NCI-H82 (cell line): Measurements from ENCODE around the gene UBTD2.
A peak's percentile ranks its signal among the peaks of the same experiment; 100 is the strongest.
"Not testable (repeated sequence)": the region's sequence is repeated elsewhere in the genome, so short reads cannot be mapped to it uniquely, and the experiment has no call there.

Experiments used
- DNase-seq: peaks from one replicate; lab custom pipeline; 2025; lab: John Stamatoyannopoulos, UW

Gene UBTD2, protein sequence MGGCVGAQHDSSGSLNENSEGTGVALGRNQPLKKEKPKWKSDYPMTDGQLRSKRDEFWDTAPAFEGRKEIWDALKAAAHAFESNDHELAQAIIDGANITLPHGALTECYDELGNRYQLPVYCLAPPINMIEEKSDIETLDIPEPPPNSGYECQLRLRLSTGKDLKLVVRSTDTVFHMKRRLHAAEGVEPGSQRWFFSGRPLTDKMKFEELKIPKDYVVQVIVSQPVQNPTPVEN

GRCh38 chr5:172283020-172283861 is at the start of gene UBTD2:
UBTD2 (minus strand) TSS chr5:172283764; CDS start chr5:172283665, 99 bp downstream.
- DNase-seq = peak; percentile 81

GRCh38 chr5:172326901-172327300 is 43.3 kb upstream of the UBTD2 start:
- not testable (repeated sequence) for DNase-seq

DNA sequence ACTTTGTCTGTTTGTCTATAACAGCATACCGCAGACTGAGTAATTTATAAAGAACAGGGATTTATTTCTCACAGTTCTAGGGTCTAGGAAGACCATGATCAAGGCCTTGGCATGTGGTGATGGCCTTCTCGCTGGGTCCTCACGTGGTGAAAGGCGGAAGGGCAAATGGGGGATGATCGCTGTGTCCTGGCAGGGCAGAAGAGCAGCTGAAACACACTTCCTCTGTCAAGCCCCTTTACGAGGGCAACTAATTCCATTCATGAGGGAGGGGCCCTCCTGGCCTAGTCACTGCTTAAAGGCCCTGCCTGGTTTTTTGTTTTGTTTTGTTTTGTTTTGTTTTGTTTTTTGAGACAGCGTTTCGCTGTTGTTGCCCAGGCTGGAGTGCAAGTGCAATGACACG is 41.9 kb upstream of the UBTD2 start:
- DNase-seq = no peak

DNA sequence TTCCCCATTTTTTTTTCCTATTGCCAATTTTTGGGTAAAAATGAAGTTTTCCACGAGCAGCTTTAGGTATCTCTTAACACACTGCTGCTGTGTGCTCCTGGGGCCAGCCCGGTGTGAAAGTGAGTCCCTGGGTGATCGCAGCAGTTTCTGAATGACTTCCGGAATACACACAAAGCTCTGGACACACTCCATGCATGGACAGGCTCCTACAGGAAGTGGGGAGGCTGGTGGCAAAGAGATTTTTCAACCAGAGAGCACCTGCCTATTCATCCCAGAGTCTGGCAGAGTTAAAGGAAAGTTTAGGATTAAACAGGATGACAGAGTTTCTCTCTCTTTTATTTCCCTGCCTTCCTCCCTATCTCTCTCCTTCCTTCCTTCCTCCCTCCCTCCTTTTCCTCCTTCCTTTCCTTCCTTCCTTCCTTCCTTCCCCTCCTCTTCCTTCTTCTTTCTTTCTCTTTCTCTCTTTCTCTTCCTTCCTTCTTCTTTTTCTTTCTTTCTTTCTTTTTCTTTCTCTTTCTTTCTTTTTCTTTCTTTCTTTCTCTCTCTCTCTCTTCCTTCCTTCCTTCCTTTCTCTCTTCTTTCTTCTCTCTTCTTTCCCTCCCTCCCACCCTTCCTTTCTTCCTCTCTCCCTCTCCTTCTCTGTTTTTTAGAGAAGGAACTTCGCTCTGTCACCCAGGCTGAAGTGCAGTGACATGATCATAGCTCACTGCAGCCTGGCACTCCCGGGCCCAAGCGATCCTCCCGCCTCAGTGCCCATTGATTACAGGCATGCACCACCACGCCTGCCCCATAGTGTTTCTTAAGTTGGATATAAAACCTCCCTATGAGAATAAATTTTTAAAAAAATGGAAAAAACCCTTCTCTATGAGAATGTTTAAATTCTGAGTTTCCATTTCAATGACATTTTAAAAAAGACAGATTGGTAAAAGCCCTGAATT is 38.7 kb upstream of the UBTD2 start:
- DNase-seq = peak; percentile 21

DNA sequence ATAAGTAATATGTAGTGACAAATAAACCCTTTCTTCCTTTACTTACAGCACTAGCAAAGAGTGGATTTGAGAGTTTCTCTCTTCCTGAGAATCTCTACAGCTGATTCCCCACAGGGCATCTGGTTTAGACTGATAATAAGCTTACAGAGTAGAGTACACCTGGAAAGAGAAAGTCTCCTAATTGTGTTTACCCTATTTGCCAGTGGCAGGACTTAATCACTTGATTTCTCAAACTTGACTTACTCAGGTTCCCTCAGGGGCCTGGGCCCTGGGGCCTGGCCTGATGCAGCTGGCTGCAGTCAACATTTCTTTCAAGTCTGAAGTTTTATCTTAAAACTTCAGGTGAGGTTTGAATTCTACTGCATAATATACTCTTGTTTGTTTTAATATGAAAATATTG is 38.0 kb upstream of the UBTD2 start:
- peak; percentile 83 for DNase-seq

GRCh38 chr5:172319708-172320441 is 36.3 kb upstream of the UBTD2 start:
- DNase-seq = no peak

DNA sequence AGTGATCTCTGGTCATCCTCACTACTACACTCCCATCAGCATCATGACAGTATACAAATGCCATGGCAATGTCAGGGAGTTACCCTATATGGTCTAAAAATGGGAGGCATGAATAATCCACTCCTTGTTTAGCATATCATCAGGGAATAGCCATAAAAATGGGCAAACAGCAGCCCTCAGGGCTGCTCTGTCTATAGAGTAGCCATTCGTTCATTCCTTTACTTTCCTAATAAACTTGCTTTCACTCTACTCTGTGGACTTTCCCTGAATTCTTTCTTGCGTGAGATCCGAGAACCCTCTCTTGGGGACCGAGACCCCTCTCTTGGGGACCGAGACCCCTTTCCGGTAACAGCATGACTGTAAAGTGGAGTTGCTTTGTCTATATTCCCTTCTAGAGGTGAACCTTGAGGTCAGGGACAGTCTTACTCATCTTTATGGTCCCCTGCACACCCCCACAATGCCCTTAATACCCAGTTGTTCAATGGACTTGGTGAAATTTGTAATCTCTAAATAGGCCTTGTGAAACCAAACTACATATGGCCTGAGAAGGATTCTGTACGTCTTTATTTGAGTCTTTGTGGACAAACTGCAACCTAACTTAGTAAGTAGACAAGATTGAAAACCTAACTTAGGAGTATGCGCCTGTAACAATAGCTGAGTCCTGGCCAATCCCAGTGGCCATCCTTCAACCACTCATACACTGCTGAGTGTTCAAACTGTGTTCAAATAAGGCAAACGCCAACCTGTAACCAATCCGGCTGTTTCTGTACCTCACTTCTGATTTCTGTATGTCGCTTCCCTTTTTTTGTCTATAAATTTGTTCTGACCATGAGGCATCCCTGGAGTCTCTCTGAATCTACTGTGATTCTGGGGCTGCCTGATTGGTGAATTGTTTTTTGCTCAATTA is 32.3 kb upstream of the UBTD2 start:
- DNase-seq = no peak

DNA sequence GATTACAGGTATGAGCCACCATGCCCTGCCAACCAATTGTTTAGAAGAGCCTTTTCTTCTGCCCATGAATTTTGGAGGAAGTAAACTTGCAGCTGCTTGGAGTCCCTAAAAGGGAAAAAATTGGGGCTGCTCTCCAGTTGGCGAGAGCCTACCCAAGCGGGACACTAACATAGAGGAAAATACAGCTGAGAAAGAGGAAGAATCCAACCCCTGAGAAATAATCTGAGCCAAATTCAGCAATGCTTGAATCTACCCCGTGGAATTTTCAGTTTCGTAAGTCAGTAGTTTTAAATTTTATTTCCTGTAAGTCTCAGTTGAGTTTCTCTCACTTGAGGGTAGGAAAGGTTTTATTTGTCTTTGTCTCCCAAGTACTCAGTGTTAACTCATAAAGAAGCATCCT is 30.4 kb upstream of the UBTD2 start:
- DNase-seq = no peak

DNA sequence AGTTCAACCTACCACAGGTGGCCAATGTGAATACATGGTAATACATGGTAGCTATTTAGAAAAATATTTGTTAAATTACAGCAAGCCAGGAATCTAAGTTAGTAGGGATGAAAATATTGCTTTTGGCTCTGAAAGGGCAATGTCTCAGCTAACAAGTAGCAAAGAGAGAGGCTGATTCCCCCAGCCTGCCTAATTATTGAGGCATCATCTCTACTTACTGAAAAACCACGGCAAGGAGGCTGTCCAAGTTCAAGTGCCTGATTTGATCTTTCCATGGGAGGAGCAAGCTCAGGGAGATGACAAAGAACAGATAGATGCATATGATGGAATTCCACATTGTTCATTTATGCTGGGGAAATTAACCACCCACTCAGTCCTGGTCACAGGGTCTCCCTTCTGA is 28.7 kb upstream of the UBTD2 start:
- DNase-seq = no peak

DNA sequence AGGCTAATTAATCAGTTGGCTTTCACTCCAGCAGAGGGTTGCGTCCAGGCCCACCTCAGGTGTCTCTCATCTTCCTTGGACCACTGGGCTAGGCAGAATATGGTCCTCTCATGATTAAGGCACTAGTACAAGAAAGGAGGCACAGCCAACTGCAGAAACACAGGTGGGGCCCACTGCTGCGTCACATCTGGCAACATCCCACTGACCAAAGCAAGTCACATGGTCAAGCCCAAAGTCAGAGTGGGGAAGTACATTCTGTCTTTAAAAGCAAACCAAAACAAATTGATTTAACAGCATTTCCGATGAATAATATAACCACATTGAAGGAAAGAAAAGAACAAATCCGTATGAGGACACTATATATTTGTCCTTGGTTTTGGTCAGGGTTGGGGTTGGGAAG is 28.0 kb upstream of the UBTD2 start:
- DNase-seq = no peak

DNA sequence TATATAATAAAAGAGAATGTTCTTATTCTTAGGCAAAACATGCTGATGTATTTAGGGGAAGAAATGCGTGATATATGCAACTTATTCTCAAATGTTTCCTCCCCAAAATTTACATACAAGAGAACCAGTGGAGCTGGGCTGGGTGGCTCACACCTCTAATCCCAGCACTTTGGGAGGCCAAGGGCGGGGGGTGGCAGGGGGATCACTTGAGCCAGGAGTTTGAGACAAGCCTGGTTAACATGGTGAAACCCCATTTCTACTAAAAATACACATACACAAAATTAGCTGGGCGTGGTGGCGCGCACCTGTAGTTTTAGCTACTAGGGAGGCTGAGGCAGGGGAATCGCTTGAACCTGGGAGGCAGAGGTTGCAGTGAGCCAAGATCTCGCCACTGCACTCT is 27.5 kb upstream of the UBTD2 start:
- no peak for DNase-seq

DNA sequence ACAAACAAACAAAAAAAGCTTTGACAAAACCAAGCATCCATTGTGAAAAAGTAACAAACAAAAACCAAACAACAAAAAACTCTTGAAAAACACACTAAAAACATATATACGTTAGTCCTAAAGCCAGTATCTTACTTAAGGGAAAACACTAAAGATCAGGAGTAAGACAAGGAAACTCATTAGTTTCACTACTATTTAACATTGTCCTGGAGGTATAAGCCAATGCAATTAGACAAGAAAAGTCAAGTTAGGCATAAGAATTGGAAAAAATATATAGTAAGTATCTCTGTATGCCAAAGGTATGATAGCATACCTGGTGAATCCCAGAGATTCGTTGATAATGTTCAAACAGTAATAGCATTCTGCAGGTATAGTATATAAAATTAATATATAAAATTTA is 21.8 kb upstream of the UBTD2 start:
- DNase-seq = no peak

DNA sequence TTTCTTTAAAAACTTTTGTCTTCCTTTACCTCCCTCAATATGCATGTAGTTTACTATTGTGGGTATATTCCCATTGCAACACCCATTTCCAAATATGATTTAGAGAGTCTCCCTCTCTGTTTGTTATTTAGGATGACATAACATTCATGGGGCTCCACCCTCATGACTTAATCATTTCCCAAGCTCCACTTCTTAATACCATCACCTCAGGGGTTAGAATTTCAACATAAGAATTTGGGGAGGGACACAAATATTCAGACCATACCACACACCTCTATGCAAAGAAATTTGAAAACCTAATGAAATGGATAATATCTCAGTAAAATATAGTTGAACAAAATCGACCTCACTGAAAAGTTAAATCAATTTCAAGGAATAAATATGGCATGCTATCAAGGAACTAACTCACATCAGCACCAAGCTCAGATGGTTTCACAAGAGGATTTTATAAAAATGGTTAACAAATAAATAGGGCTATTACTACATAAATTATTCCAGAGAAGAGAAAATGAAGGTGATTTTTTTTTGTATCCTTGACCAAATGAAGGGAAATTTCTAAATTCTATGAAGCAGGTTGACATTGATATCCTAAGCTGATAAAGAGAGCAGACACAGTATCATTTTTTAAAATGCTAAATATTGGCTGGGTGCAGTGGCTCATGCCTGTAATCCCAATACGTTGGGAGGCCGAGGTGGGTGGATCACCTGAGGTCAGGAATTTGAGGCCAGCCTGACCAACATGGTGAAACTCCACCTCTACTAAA is 20.2 kb upstream of the UBTD2 start:
- peak; percentile 68 for DNase-seq

- DNase-seq = peak; percentile 67
Measured at GRCh38 chr5:172303162-172303561, 19.6 kb upstream of the UBTD2 start.

- DNase-seq = no peak
Measured at GRCh38 chr5:172302047-172302710, 18.6 kb upstream of the UBTD2 start.

GRCh38 chr5:172299916-172300439 is 16.4 kb upstream of the UBTD2 start:
- no peak for DNase-seq

DNA sequence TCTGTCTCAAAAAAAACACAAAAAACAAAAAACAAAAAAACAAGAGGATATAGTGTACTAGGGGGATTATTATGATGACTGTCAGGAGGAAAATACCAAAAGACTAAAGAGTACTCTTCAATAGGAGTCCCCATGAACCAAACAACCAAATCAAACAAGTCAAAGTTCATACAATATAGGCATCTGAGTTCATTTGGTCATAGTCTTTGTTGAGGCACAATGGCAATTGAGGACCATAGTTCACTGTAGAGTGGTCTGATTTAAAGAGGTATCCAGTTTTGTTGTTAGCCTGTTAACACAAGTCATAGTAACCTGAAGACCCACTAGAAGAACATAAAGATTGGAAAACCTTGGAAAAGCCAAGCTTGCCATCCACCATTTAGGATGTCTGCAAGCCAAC is 11.3 kb upstream of the UBTD2 start:
- no peak for DNase-seq

- DNase-seq = no peak
Measured at GRCh38 chr5:172293745-172294342, 10.3 kb upstream of the UBTD2 start.
